ENCODE data around the gene HOXC4.
"Not testable (repeated sequence)": the region's sequence is repeated elsewhere in the genome, so short reads cannot be mapped to it uniquely, and the experiment has no call there.

HOXC4 gene

GRCh38 chr12:54095928-54096327 is 42.3 kb downstream of the HOXC4 start:
- DNase-seq: not testable (repeated sequence)

- not testable (repeated sequence) for DNase-seq
These were observed 45.0 kb downstream of the HOXC4 start for GRCh38 chr12:54098644-54099043.

- DNase-seq: not testable (repeated sequence)
These were observed 47.0 kb downstream of the HOXC4 start for GRCh38 chr12:54100588-54100987.

GRCh38 chr12:54102223-54102622 is 48.6 kb downstream of the HOXC4 start:
- DNase-seq: not testable (repeated sequence)

- DNase-seq: not testable (repeated sequence)
These were observed 50.2 kb downstream of the HOXC4 start for GRCh38 chr12:54103827-54104226.

Measured in NK-92 treated with Interleukin-12 subunit alpha and Interleukin-12 subunit beta, amount 100 ng/mL, for 24 hours (cell line).